GM19452 (cell line): Measurements from ENCODE around the gene TUBB.
"Not testable (repeated sequence)": the region's sequence is repeated elsewhere in the genome, so short reads cannot be mapped to it uniquely, and the experiment has no call there.

Experiments used
- ATAC-seq: cut with Tn5 transposase; IDR thresholded peaks from one replicate; pipeline ENCODE4 v1.9.1; 2021; ENCODE audit not compliant: unreplicated experiment

TUBB gene

GRCh38 chr6:30717845-30718720 lies 2.1 kb upstream of the TUBB start:
- ATAC-seq: not testable (repeated sequence)

GRCh38 chr6:30719356-30719755 lies 796 bp upstream of the TUBB start:
- ATAC-seq: no peak

GRCh38 chr6:30720738-30721197 lies 616 bp downstream of the TUBB start:
- ATAC-seq: no peak

DNA sequence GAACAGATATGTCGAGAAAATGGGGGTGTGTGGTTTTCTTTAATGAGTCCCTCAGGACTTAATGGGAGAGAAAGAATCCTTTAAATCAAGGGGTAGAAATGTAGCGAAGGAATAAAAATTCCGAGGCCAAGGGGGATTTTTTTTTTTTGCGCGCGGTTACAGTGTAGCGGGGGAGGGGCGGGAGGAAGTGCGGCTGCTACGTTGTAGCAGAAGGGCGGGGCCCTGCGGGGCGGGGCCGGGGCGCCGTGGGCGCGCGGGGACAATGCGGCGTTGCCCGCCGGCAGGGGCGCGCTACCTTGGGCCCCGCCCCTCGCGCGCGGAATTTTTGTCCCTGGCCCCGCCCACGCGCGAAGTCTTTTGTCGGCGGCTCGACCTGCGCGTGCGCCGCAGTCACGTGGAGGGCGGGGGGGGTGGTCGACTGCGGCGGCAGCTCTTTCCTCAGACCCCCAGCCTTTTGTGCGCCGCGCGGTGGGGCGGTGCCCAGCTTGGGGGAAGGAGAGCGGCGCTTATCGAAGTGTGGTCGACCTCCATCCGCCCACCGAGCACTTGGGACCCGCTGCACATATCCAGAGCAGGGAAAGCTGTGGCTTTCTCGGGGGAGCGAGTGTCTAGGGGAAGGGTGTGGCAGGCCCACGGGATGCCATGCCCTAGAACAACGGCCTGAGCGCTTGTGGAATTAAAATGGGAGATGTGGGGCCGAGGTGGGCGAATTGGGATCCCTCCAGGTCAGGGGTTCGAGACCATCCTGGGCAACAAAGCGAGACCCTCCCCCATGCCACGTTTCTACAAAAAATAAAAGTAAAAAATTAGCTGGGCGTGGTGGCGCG lies 1.3 kb downstream of the TUBB start:
- peak; percentile 27 for ATAC-seq

- ATAC-seq: not testable (repeated sequence)
Measured at GRCh38 chr6:30722025-30722279, 1.8 kb downstream of the TUBB start.

- no peak for ATAC-seq
Measured at GRCh38 chr6:30722280-30723112, 2.3 kb downstream of the TUBB start.

- not testable (repeated sequence) for ATAC-seq
Measured at GRCh38 chr6:30723159-30723842, 3.1 kb downstream of the TUBB start.

GRCh38 chr6:30723843-30724741 lies 3.9 kb downstream of the TUBB start:
- not testable (repeated sequence) for ATAC-seq

- no peak for ATAC-seq
Measured at GRCh38 chr6:30724906-30725667, 4.9 kb downstream of the TUBB start.

- no peak for ATAC-seq
Measured at GRCh38 chr6:30725713-30726505, 5.8 kb downstream of the TUBB start.

GRCh38 chr6:30726506-30727413 lies 6.6 kb downstream of the TUBB start:
- ATAC-seq: no peak

DNA sequence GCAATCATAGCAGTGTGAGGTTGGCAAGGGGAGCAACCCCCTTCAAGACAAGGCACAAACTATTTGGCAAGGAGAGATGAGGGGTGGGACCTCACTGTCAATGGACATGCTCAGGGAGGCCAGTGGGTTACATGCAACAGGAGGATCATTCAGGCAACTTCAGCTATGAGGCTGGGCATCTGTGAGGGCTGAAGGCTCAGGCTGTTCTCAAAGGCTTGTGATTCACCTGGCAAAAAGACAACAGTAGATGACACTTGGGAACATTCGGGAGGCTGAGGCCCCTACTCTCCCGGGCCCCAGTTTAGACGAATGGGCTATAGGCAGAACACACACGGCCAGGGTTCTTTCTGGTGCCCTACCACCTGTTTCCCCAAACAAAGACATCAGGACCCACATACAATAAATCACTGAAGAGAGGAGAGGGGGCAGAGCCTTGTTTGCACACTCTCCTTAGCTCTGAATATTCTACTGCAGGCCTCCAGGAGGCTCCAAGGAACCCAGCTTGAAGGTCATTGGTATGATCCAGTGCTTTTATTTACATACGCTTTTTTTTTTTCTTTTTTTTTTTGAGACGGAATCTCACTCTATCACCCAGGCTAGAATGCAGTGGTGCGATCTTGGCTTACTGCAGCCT lies 7.9 kb downstream of the TUBB start:
- ATAC-seq: no peak

GRCh38 chr6:30730601-30731435 lies 10.7 kb downstream of the TUBB start:
- ATAC-seq: peak; percentile 58

DNA sequence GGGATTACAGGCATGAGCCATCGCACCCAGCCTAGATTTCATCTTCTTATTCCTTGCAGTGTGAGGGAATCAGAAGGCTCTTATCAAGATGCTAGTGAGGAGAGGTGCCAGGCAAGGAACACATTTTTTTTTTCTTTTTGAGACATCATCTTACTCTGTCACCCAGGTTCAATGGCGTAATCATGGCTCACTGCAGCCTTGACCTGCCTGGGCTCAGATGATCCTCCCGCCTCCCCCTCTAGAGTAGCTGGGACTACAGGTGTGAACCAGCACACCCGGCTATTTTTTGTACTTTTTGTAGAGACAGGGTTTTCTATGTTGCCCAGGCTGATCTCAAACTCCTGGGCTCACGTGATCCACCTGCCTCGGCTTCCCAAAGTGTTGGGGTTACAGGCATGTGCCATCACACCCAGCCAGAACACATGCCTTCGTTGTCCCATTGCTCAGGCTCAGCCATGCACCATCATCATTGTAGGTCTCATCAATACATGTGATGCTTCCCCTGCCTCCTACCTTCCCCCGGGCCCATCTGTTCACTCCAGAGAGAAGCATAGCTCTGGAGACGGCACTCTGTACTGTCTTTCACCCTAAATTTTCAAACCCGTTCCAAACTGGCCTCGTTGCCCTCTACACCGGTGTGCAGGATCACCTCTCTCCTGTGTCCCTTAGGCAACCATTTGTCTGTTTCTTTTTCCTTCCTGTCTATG lies 12.2 kb downstream of the TUBB start:
- ATAC-seq: no peak

DNA sequence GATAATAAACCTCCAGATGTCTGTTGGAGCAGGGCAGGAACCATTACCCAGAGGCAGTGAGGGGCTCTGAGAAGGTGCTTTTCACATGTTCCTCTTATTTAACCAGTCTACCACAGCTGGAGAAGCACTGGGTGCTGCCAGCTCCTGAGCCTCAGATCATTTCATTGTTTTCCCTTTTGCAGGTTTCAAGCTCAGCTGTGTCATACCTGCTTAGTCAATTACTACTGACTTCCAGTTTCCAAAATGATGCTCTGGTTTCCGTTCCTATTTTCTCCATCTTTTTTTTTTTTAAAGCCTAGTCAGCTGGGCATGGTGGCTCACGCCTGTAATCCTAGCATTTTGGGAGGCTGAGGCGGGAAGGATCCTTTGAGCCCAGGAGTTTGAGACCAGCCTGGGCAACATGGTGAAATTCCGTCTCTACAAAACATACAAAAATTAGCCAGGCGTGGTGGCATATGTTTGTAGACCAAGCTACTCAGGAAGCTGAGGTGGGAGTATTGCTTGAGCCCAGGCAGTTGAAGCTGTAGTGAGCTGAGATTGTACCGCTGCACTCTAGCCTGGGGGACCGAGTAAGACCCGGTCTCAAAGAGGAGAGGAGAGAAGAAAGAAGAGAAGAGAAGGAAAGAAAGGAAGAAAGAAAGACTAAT lies 15.6 kb downstream of the TUBB start:
- ATAC-seq: no peak
